Trophoblast cell (in vitro differentiated cells and primary cell): ENCODE data around the gene SCN5A.

ENCODE experiments used
- DNase-seq, 2 donors: peaks; one replicate each; pipeline ENCODE4 v3.0.0-alpha.2; 2016
- H2AFZ ChIP-seq: 2 replicates; pipeline ENCODE4 v1.6.1; 2013; ENCODE audit warnings: low read length, moderate library complexity, mild to moderate bottlenecking; ENCODE audit not compliant: insufficient read depth, poor library complexity
- H2AK5ac ChIP-seq: 2 replicates; pipeline ENCODE4 v1.6.1; 2013; ENCODE audit warnings: mild to moderate bottlenecking, low read length
- H2BK120ac ChIP-seq: 2 replicates; pipeline ENCODE4 v1.6.1; 2013; ENCODE audit warnings: low read length, mild to moderate bottlenecking, moderate library complexity; ENCODE audit not compliant: insufficient read depth, poor library complexity
- H2BK12ac ChIP-seq: 2 replicates; pipeline ENCODE4 v1.6.1; 2013; ENCODE audit warnings: mild to moderate bottlenecking, low read length, moderate library complexity
- H2BK5ac ChIP-seq: 2 replicates; pipeline ENCODE4 v1.6.1; 2013; ENCODE audit warnings: low read length, low read depth, moderate library complexity, mild to moderate bottlenecking; ENCODE audit not compliant: poor library complexity
- H3K14ac ChIP-seq: 2 replicates; pipeline ENCODE4 v1.6.1; 2013; ENCODE audit warnings: mild to moderate bottlenecking, low read length
- H3K18ac ChIP-seq: 2 replicates; pipeline ENCODE4 v1.6.1; 2013; ENCODE audit warnings: mild to moderate bottlenecking, low read length
- H3K23ac ChIP-seq: 2 replicates; pipeline ENCODE4 v1.6.1; 2013; ENCODE audit warnings: low read length
- H3K27ac ChIP-seq: 2 replicates; pipeline ENCODE4 v1.5.1; 2013; ENCODE audit warnings: low read depth, mild to moderate bottlenecking, inconsistent platforms, low read length, moderate library complexity
- H3K27me3 ChIP-seq: 2 replicates; pipeline ENCODE4 v1.6.1; 2013; ENCODE audit warnings: inconsistent platforms, mild to moderate bottlenecking, low read length, moderate library complexity; ENCODE audit not compliant: insufficient read depth
- H3K36me3 ChIP-seq, 2 experiments: 1 replicate in 1 of 2; 2 replicates in 1 of 2; pipeline ENCODE4 v1.6.1; 2013; ENCODE audit warnings: low read length in 2 of 2, mild to moderate bottlenecking in 2 of 2, moderate library complexity in 1 of 2; ENCODE audit not compliant: insufficient read depth in 2 of 2, control insufficient read depth in 1 of 2
- H3K4ac ChIP-seq: 2 replicates; pipeline ENCODE4 v1.6.1; 2013; ENCODE audit warnings: low read depth, mild to moderate bottlenecking, low read length, moderate library complexity
- H3K4me1 ChIP-seq, 2 experiments: 1 replicate in 1 of 2; 2 replicates in 1 of 2; pipeline ENCODE4 v1.6.1; 2013; ENCODE audit warnings: low read length in 2 of 2, mild to moderate bottlenecking in 2 of 2, moderate library complexity in 1 of 2; ENCODE audit not compliant: insufficient read depth in 2 of 2, control insufficient read depth in 1 of 2
- H3K4me2 ChIP-seq: 2 replicates; pipeline ENCODE4 v1.6.1; 2013; ENCODE audit warnings: inconsistent platforms, mild to moderate bottlenecking, low read length, moderate library complexity
- H3K4me3 ChIP-seq: 2 replicates; pipeline ENCODE4 v1.5.1; 2013; ENCODE audit warnings: mild to moderate bottlenecking, low read depth, low read length, inconsistent platforms
- H3K79me1 ChIP-seq: one replicate; pipeline ENCODE4 v1.6.1; 2013; ENCODE audit warnings: low read length
- H3K79me2 ChIP-seq: 2 replicates; pipeline ENCODE4 v1.6.1; 2013; ENCODE audit warnings: low read length, mild to moderate bottlenecking; ENCODE audit not compliant: control insufficient read depth, insufficient read depth, poor library complexity
- H3K9ac ChIP-seq: 2 replicates; pipeline ENCODE4 v1.6.1; 2013; ENCODE audit warnings: mild to moderate bottlenecking, low read length
- H3K9me3 ChIP-seq: 2 replicates; pipeline ENCODE4 v1.6.1; 2013; ENCODE audit warnings: low read depth, mild to moderate bottlenecking, control low read depth, inconsistent platforms, low read length; ENCODE audit not compliant: insufficient read depth
- H4K12ac ChIP-seq: 2 replicates; pipeline ENCODE4 v1.6.1; 2013; ENCODE audit warnings: low read depth, mild to moderate bottlenecking, low read length, moderate library complexity
- H4K8ac ChIP-seq: 2 replicates; pipeline ENCODE4 v1.6.1; 2013; ENCODE audit warnings: low read depth, mild to moderate bottlenecking, low read length, moderate library complexity
- H4K91ac ChIP-seq: one replicate; pipeline ENCODE4 v1.6.1; 2013; ENCODE audit warnings: low read depth, mild to moderate bottlenecking, low read length, moderate library complexity
- WGBS: extraction: QIAGEN DNeasy Blood & Tissue Kit; methylation state at CpG from one replicate; pipeline ENCODE4 v1.1.7; 2013; ENCODE audit warnings: missing lambda C conversion rate; ENCODE audit not compliant: insufficient read length, insufficient coverage; ENCODE audit errors: extremely low coverage; 5-methylcytosine and 5-hydroxymethylcytosine counted together

The SCN5A gene

DNA sequence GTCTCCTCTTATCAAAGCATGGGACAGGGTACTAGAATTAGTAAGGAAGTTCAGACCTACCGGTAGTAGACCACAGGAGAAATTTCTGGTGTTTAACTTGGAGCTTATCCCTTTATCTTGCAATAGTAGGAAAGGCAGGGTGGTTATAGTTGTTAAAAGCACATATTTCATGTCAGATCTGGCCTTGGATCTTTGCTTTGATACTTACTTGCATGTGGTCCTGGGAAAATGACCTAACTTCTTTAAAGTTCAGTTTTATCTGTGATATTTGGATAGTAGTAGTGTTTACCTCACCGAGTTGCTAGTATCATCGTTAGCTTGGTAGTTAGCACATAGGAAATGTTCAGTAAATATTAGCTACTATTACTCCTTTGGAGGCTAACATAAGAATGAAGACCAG, 137.9 kb downstream of the SCN5A start:
- Histone ChIP-seq H3K79me1 (no peaks in the 10 kb centered on the region), H3K79me2 (no peaks in the 10 kb centered on the region), H4K8ac (no peak overlapping the region), H2BK5ac (no peak overlapping the region), H3K9ac (no peak overlapping the region), H3K36me3 (peaks cover 5 to 9% of the 10 kb centered on the region in 2 experiments), H2AK5ac (no peak overlapping the region), H2BK12ac (no peak overlapping the region), H3K27ac (no peak overlapping the region), H3K23ac (no peak overlapping the region), H3K9me3 (peaks cover 2% of the 10 kb centered on the region), H2AFZ (no peak overlapping the region), H3K4ac (no peak overlapping the region), H3K18ac (no peak overlapping the region), H3K27me3 (no peaks in the 10 kb centered on the region), H3K4me2 (no peak overlapping the region), H2BK120ac (no peak overlapping the region), H4K91ac (no peak overlapping the region), H3K4me1 (no peaks in the 10 kb centered on the region), H4K12ac (no peak overlapping the region), H3K14ac (no peak overlapping the region), H3K4me3 (no peak overlapping the region)
- no peak for DNase-seq
- WGBS = no CpG with 5 or more reads among the region's 3 CpGs

DNA sequence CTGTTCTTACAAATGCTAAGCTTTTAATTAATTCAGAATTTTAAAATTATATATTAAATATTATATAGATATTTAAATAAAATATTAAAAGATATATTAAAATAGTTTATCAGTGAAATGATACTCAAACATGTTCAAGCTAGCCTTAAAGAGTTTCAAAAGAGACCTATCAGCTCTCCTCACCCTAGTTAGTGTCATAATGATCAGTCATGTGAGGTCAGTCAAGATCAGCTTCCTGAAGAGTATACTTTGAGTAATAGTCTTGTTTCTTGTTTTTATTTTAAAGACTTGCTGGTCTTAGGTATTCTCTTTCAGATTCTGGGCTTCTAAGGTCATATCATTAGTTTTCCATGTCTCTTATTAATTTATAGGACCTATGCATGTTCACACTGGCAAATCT, 138.9 kb downstream of the SCN5A start:
- Histone ChIP-seq H3K27ac (no peak overlapping the region), H2AFZ (no peak overlapping the region), H3K14ac (no peak overlapping the region), H4K91ac (no peak overlapping the region), H3K79me2 (no peaks in the 10 kb centered on the region), H3K9me3 (peaks cover 2% of the 10 kb centered on the region), H2BK12ac (no peak overlapping the region), H2AK5ac (no peak overlapping the region), H3K23ac (no peak overlapping the region), H3K4me1 (no peaks in the 10 kb centered on the region), H3K4me3 (no peak overlapping the region), H3K4me2 (no peak overlapping the region), H3K79me1 (no peaks in the 10 kb centered on the region), H3K36me3 (peaks cover 6 to 9% of the 10 kb centered on the region in 2 experiments), H2BK5ac (no peak overlapping the region), H3K27me3 (no peaks in the 10 kb centered on the region), H3K18ac (no peak overlapping the region), H4K12ac (no peak overlapping the region), H3K9ac (no peak overlapping the region), H4K8ac (no peak overlapping the region), H3K4ac (no peak overlapping the region), H2BK120ac (no peak overlapping the region)
- DNase-seq = no peak

DNA sequence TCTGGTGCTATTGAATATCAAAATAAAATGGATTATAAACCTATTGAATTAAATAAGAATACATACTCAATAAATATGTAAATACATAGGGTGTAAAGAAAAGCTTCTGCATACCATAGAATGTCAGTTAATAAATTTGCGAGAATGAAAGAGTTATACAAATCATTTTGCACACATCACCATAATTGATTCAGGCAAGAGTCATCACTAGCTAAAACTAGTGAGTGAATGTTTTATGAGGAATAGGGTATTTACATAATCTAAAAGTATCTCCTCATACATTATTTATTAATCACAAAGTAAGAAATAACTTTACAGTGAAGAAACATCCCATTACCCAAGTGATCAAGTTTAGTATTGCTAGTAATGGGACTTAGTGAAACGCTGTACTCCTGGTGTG, 139.8 kb downstream of the SCN5A start:
- H2AFZ ChIP-seq = no peak overlapping the region
- H3K36me3 ChIP-seq = peaks cover 3 to 4% of the 10 kb centered on the region in 2 experiments
- no peak overlapping the region for H4K91ac ChIP-seq
- no peak overlapping the region for H3K9ac ChIP-seq
- H4K12ac ChIP-seq = no peak overlapping the region
- no peak overlapping the region for H2BK120ac ChIP-seq
- no peak overlapping the region for H2BK12ac ChIP-seq
- no peak overlapping the region for H3K4me2 ChIP-seq
- DNase-seq = no peak
- H3K9me3 ChIP-seq = no peaks in the 10 kb centered on the region
- H3K4ac ChIP-seq = no peak overlapping the region
- WGBS = no CpG with 5 or more reads among the region's 2 CpGs
- H3K79me1 ChIP-seq = no peaks in the 10 kb centered on the region
- H3K27me3 ChIP-seq = no peaks in the 10 kb centered on the region
- H2AK5ac ChIP-seq = no peak overlapping the region
- no peak overlapping the region for H3K23ac ChIP-seq
- no peaks in the 10 kb centered on the region for H3K4me1 ChIP-seq
- H2BK5ac ChIP-seq = no peak overlapping the region
- no peak overlapping the region for H3K4me3 ChIP-seq
- H3K14ac ChIP-seq = no peak overlapping the region
- no peak overlapping the region for H4K8ac ChIP-seq
- no peak overlapping the region for H3K27ac ChIP-seq
- H3K79me2 ChIP-seq = no peaks in the 10 kb centered on the region
- no peak overlapping the region for H3K18ac ChIP-seq

DNA sequence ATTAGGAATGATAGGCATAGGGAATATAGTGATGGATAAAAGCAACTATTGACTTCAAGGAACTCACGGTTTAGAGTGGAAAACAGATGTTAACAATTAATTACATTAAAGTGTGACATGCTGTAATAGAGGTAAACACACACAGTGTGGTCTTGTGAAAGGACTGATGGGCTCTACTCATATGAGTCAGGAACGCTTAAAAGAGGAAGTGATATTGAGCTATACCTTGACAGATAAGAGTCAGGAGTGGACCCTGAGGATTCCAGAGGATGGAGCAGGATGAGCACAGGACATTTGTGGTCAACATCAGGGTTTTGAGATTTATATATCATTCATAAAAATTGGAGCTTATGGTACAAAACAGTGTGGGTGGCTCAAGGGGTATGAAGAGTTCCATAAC, 142.4 kb downstream of the SCN5A start:
- Histone ChIP-seq H3K4me2 (no peak overlapping the region), H3K23ac (no peak overlapping the region), H2BK12ac (no peak overlapping the region), H4K8ac (no peak overlapping the region), H3K79me1 (no peaks in the 10 kb centered on the region), H2AK5ac (no peak overlapping the region), H4K12ac (no peak overlapping the region), H3K4me1 (no peaks in the 10 kb centered on the region), H4K91ac (no peak overlapping the region), H3K4ac (no peak overlapping the region), H2BK120ac (no peak overlapping the region), H3K4me3 (no peak overlapping the region), H3K9me3 (no peaks in the 10 kb centered on the region), H2AFZ (no peak overlapping the region), H3K27me3 (no peaks in the 10 kb centered on the region), H3K79me2 (no peaks in the 10 kb centered on the region), H3K9ac (no peak overlapping the region), H2BK5ac (no peak overlapping the region), H3K27ac (no peak overlapping the region), H3K18ac (no peak overlapping the region), H3K36me3 (peaks cover 0 to 3% of the 10 kb centered on the region in 2 experiments), H3K14ac (no peak overlapping the region)
- WGBS = no CpG with 5 or more reads among the region's 2 CpGs
- DNase-seq = no peak
